CD14-positive monocyte (primary cell): Measurements from ENCODE around the gene KLF13. TPM values are rescaled to one million over a fixed set of nuclear protein-coding genes. Genes with fewer than 3 reads are reported as not detected.

Source experiments
- DNase-seq, 3 donors: peaks; one replicate each; pipeline ENCODE4 v3.0.0-alpha.2; 2011 to 2022
- H2AFZ ChIP-seq: 2 replicates; pipeline ENCODE4 v1.6.0; 2012; ENCODE audit warnings: mild to moderate bottlenecking, low read depth, low read length, inconsistent platforms; ENCODE audit not compliant: insufficient read depth, poor library complexity, severe bottlenecking
- H3K27ac ChIP-seq, 2 donors: 1 replicate in 1 of 2; 2 replicates in 1 of 2; pipeline ENCODE4 v1.5.1; 2012 to 2013; ENCODE audit warnings: low read length in 2 of 2, control low read depth in 1 of 2, inconsistent platforms in 1 of 2, low read depth in 1 of 2, mild to moderate bottlenecking in 1 of 2
- H3K27me3 ChIP-seq, 2 donors: one replicate each; pipeline versions ENCODE4 v1.6.0 to v1.6.1; 2011 to 2013; ENCODE audit warnings: low read length in 2 of 2; ENCODE audit not compliant: control insufficient read depth in 2 of 2, insufficient read depth in 2 of 2
- H3K36me3 ChIP-seq, 2 donors: replicated peaks in 1 of 2; 1 replicate in 1 of 2; 2 replicates in 1 of 2; pipeline versions ENCODE4 v1.5.1 to v1.6.1; 2012 to 2013; ENCODE audit warnings: low read length in 2 of 2, control low read depth in 1 of 2, inconsistent platforms in 1 of 2, mild to moderate bottlenecking in 1 of 2; ENCODE audit not compliant: insufficient read depth in 2 of 2, control insufficient read depth in 1 of 2
- H3K4me1 ChIP-seq, 2 donors: 1 replicate in 1 of 2; 2 replicates in 1 of 2; pipeline versions ENCODE4 v1.5.1 to v1.6.1; 2012 to 2013; ENCODE audit warnings: low read length in 2 of 2, control low read depth in 1 of 2, inconsistent platforms in 1 of 2, mild to moderate bottlenecking in 1 of 2, moderate library complexity in 1 of 2; ENCODE audit not compliant: insufficient read depth in 2 of 2, control insufficient read depth in 1 of 2
- H3K4me2 ChIP-seq: replicated peaks from 2 replicates; pipeline ENCODE3; 2012; ENCODE audit warnings: low read length, moderate library complexity, mild to moderate bottlenecking; ENCODE audit not compliant: poor library complexity, severe bottlenecking; ENCODE audit errors: extremely low read depth
- H3K4me3 ChIP-seq, 3 experiments: fragments of 200-600 bp in 1 of 3; sonication (generic) in 1 of 3; replicated peaks in 1 of 3; 1 replicate in 2 of 3; 2 replicates in 1 of 3; pipeline ENCODE4 v1.5.1; 2011 to 2013; ENCODE audit warnings: low read length in 3 of 3, mild to moderate bottlenecking in 3 of 3, control low read depth in 2 of 3, low read depth in 2 of 3, inconsistent platforms in 1 of 3, moderate library complexity in 1 of 3
- H3K79me2 ChIP-seq: 2 replicates; pipeline ENCODE4 v1.6.0; 2012; ENCODE audit warnings: mild to moderate bottlenecking, control low read depth, inconsistent platforms, low read length, moderate library complexity; ENCODE audit not compliant: insufficient read depth
- H3K9ac ChIP-seq: 2 replicates; pipeline ENCODE4 v1.6.0; 2017; ENCODE audit warnings: low read length, mild to moderate bottlenecking; ENCODE audit not compliant: insufficient read depth, poor library complexity, severe bottlenecking
- H3K9me3 ChIP-seq, 2 donors: replicated peaks in 1 of 2; 1 replicate in 1 of 2; 2 replicates in 1 of 2; pipeline versions ENCODE4 v1.5.1 to v1.6.1; 2012 to 2013; ENCODE audit warnings: low read length in 2 of 2, control low read depth in 1 of 2; ENCODE audit not compliant: control insufficient read depth in 1 of 2, insufficient read depth in 1 of 2
- H4K20me1 ChIP-seq: 2 replicates; pipeline ENCODE4 v1.6.0; 2012; ENCODE audit warnings: mild to moderate bottlenecking, low read length, control low read depth, moderate library complexity; ENCODE audit not compliant: insufficient read depth
- H3K27ac Mint-ChIP-seq, 7 donors: one replicate each; pipeline ENCODE4 v1.8.0; 2020; ENCODE audit warnings: mild to moderate bottlenecking in 7 of 7, mixed read lengths in 7 of 7, moderate library complexity in 6 of 7, inconsistent platforms in 2 of 7
- H3K27me3 Mint-ChIP-seq, 3 donors: one replicate each; pipeline ENCODE4 v1.8.0; 2021 to 2022; ENCODE audit warnings: low read depth in 3 of 3, mild to moderate bottlenecking in 3 of 3, mixed read lengths in 3 of 3, moderate library complexity in 3 of 3, inconsistent platforms in 1 of 3
- H3K36me3 Mint-ChIP-seq, 2 donors: one replicate each; pipeline ENCODE4 v1.8.0; 2020; ENCODE audit warnings: mixed read lengths in 2 of 2, inconsistent platforms in 1 of 2, mild to moderate bottlenecking in 1 of 2
- H3K4me1 Mint-ChIP-seq: one replicate; pipeline ENCODE4 v1.8.0; 2020; ENCODE audit warnings: mild to moderate bottlenecking, mixed read lengths
- H3K4me3 Mint-ChIP-seq, 2 donors: one replicate each; pipeline ENCODE4 v1.8.0; 2020; ENCODE audit warnings: mild to moderate bottlenecking in 2 of 2, mixed read lengths in 2 of 2, moderate library complexity in 1 of 2
- H3K9me3 Mint-ChIP-seq, 7 donors: one replicate each; pipeline ENCODE4 v1.8.0; 2020 to 2022; ENCODE audit warnings: mixed read lengths in 7 of 7, mild to moderate bottlenecking in 6 of 7, moderate library complexity in 6 of 7, inconsistent platforms in 2 of 7
- WGBS: methylation state at CpG from one replicate; pipeline ENCODE4 v1.1.5; 2013; ENCODE audit warnings: missing lambda C conversion rate; ENCODE audit not compliant: insufficient coverage; 5-methylcytosine and 5-hydroxymethylcytosine counted together
- intact Hi-C, 2 donors: fragments of 100-400 bp; cut with micrococcal nuclease; formaldehyde crosslinking; loops; one replicate each; pipeline versions ENCODE4 v1.15.0 to v1.15.1; 2023
- polyA plus RNA-seq, 3 donors: library from polyadenylated mRNA; depleted of rRNA in 1 of 3; unstranded in 2 of 3; stranded (reverse) in 1 of 3; fragments of 300-500 nt in 2 of 3; fragments of >200 nt in 1 of 3; fragmentation: Illumina TruSeq in 2 of 3; gene quantifications; 1 replicate in 2 of 3; 2 replicates in 1 of 3; pipeline ENCODE4 v1.2.3, GENCODE V29; 2012 to 2021
- TF ChIP-seq, protein P1 (sequence below): fragments of 200-600 bp; IDR thresholded peaks from one replicate; pipeline ENCODE4 v1.8.0; 2022; ENCODE audit warnings: antibody characterized with exemption, mild to moderate bottlenecking

Gene KLF13
- polyA plus RNA-seq, 3 donors, result 22.5 to 121 (median 28.0) TPM

GRCh38 chr15:31372635-31373091 is 46.0 kb downstream of the KLF13 start:
- peak overlapping the region in 2 of 7 donors; percentile 13 to 62 for H3K27ac Mint-ChIP-seq
- 90% methylated on average over 12 of the region's 14 CpGs for WGBS
- no peak for DNase-seq
- Histone ChIP-seq H3K9ac (no peak overlapping the region), H3K9me3 (no peaks in the 10 kb centered on the region), H3K27me3 (no peaks in the 10 kb centered on the region), H3K4me2 (no peak overlapping the region), H3K79me2 (peaks cover 98% of the 10 kb centered on the region), H3K4me3 (no peak overlapping the region), H4K20me1 (peaks cover 100% of the 10 kb centered on the region), H3K27ac (no peak overlapping the region), H3K4me1 (peaks cover 6 to 10% of the 10 kb centered on the region in 2 donors), H3K36me3 (peaks cover 54 to 66% of the 10 kb centered on the region in 2 donors), H2AFZ (no peak overlapping the region)
- H3K4me1 Mint-ChIP-seq, result peaks cover 29% of the 10 kb centered on the region
- H3K4me3 Mint-ChIP-seq, result no peak overlapping the region
- peaks cover 0 to 2% (median 0%) of the 10 kb centered on the region in 3 donors for H3K27me3 Mint-ChIP-seq
- peaks cover 63 to 78% of the 10 kb centered on the region in 2 donors for H3K36me3 Mint-ChIP-seq
- H3K9me3 Mint-ChIP-seq, result peaks cover 0 to 2% (median 0%) of the 10 kb centered on the region in 7 donors
- intact Hi-C loops, result no loop called here
- TF ChIP-seq, protein P1, sequence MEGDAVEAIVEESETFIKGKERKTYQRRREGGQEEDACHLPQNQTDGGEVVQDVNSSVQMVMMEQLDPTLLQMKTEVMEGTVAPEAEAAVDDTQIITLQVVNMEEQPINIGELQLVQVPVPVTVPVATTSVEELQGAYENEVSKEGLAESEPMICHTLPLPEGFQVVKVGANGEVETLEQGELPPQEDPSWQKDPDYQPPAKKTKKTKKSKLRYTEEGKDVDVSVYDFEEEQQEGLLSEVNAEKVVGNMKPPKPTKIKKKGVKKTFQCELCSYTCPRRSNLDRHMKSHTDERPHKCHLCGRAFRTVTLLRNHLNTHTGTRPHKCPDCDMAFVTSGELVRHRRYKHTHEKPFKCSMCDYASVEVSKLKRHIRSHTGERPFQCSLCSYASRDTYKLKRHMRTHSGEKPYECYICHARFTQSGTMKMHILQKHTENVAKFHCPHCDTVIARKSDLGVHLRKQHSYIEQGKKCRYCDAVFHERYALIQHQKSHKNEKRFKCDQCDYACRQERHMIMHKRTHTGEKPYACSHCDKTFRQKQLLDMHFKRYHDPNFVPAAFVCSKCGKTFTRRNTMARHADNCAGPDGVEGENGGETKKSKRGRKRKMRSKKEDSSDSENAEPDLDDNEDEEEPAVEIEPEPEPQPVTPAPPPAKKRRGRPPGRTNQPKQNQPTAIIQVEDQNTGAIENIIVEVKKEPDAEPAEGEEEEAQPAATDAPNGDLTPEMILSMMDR, result no peak

- H3K27ac ChIP-seq, result no peak overlapping the region
- no peak for DNase-seq
- Mint-ChIP-seq H3K4me1 (peaks cover 23% of the 10 kb centered on the region), H3K27me3 (no peaks in the 10 kb centered on the region), H3K27ac (peak overlapping the region in 1 of 7 donors; percentile 19), H3K4me3 (no peak overlapping the region), H3K9me3 (peaks cover 0 to 2% (median 0%) of the 10 kb centered on the region in 7 donors), H3K36me3 (peaks cover 69 to 84% of the 10 kb centered on the region in 2 donors)
- H4K20me1 ChIP-seq, result peaks cover 100% of the 10 kb centered on the region
- WGBS, result 93% methylated on average over 20 of the region's 23 CpGs
- H3K9ac ChIP-seq, result no peak overlapping the region
- peaks cover 60 to 72% of the 10 kb centered on the region in 2 donors for H3K36me3 ChIP-seq
- H3K27me3 ChIP-seq, result no peaks in the 10 kb centered on the region
- intact Hi-C loops, result no loop called here
- H2AFZ ChIP-seq, result no peak overlapping the region
- H3K4me3 ChIP-seq, result no peak overlapping the region
- no peaks in the 10 kb centered on the region for H3K9me3 ChIP-seq
- TF ChIP-seq, protein P1, result no peak
- H3K79me2 ChIP-seq, result peaks cover 98% of the 10 kb centered on the region
- H3K4me1 ChIP-seq, result peaks cover 0 to 4% of the 10 kb centered on the region in 2 donors
- no peak overlapping the region for H3K4me2 ChIP-seq
Measured at GRCh38 chr15:31373096-31373865, 46.6 kb downstream of the KLF13 start.
